ENCODE results near the gene ETS1.

- TF ChIP-seq EP300 (IDR thresholded peaks at IDR 0.05) (no peak), CTCF (IDR thresholded peaks at IDR 0.05) (no peak), POLR2AphosphoS5 (IDR thresholded peaks at IDR 0.05) (no peak)
Measured at GRCh38 chr11:128490092-128490491, 97.3 kb downstream of the ETS1 start.
